ENCODE results near the gene EIF2D.

Gene EIF2D

DNA sequence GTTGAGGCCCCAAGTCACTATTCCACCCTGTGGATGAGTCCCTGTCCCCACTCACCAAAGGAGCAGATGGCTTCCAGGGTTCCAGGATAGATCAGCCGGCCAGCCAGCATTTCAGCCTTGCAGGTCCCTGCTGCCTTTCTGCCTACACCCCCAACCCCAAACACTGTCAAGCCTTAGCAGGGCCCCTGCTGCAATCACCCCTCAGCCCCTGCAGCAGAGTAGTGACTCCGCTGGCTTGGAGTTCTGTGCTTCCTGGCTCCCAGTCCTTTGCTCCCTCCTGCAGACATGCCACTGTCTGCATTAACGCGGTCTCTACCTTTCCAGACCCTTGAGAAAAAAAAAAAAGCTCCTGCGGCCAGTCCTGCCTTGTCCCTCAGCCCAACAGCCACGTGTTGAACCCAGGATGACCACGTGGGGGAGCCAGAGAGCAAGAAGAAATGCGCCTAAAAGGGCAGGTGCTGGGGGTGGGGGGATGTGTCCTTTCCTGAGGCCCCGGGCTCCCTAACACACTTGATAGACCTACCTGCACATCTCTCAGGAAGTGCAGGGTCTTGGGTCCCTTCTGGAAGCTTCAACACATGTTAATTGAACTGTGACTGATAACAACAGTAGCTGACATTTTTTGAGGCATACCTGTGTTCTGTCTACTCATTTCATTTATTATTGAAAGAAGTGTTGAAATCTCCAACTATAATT is 67.6 kb downstream of the EIF2D start:
- TF ChIP-seq YY1 (IDR thresholded peaks at IDR 0.05; ENCODE audit: insufficient read depth, insufficient read length) (no peak), ZNF274 (IDR thresholded peaks at IDR 0.05; ENCODE audit: low read depth, low read length) (no peak), SUZ12 (IDR thresholded peaks at IDR 0.05; ENCODE audit: extremely low read depth, insufficient read depth, insufficient read length) (no peak)
- Histone ChIP-seq H3K9me3 (ENCODE audit: insufficient read depth, low read length) (no peaks in the 10 kb centered on the region), H3K27me3 (ENCODE audit: insufficient read depth, insufficient read length) (no peaks in the 10 kb centered on the region), H3K4me1 (ENCODE audit: insufficient read depth, insufficient read length) (no peaks in the 10 kb centered on the region), H3K4me3 (ENCODE audit: insufficient read length, low read depth) (no peak overlapping the region), H3K36me3 (ENCODE audit: insufficient read depth, insufficient read length, low read length) (no peaks in the 10 kb centered on the region), H3K9ac (ENCODE audit: insufficient read length, low read depth) (peak overlapping the region; percentile 37)
- peak; percentile 86 for DNase-seq (ENCODE audit: low read depth, low spot score)
